Measurements from ENCODE around the gene SERAC1.
"Not testable (repeated sequence)": the region's sequence is repeated elsewhere in the genome, so short reads cannot be mapped to it uniquely, and the experiment has no call there.

The SERAC1 gene

GRCh38 chr6:158168040-158168289, at the start of gene SERAC1:
Gene SERAC1 (minus strand): TSS chr6:158168262. CDS start chr6:158158363, 9,899 bp downstream.
- DNase-seq (ENCODE audit: low read depth in 2 of 2, low spot score in 1 of 2), result no peak

- no peak for DNase-seq (ENCODE audit: low read depth in 2 of 2, low spot score in 1 of 2)
Observed at GRCh38 chr6:158213925-158214674, 46.0 kb upstream of the SERAC1 start.

- no peak for DNase-seq (ENCODE audit: low read depth in 2 of 2, low spot score in 1 of 2)
Observed at GRCh38 chr6:158211273-158212055, 43.4 kb upstream of the SERAC1 start.

- not testable (repeated sequence) for DNase-seq (ENCODE audit: low read depth in 2 of 2, low spot score in 1 of 2)
Observed at GRCh38 chr6:158209582-158210333, 41.7 kb upstream of the SERAC1 start.

GRCh38 chr6:158208226-158209030, 40.4 kb upstream of the SERAC1 start:
- DNase-seq (ENCODE audit: low read depth in 2 of 2, low spot score in 1 of 2), result not testable (repeated sequence)

- no peak for DNase-seq (ENCODE audit: low read depth in 2 of 2, low spot score in 1 of 2)
Observed at GRCh38 chr6:158207422-158207788, 39.3 kb upstream of the SERAC1 start.

- DNase-seq (ENCODE audit: low read depth in 2 of 2, low spot score in 1 of 2), result no peak
Observed at GRCh38 chr6:158206740-158207421, 38.8 kb upstream of the SERAC1 start.

- no peak for DNase-seq (ENCODE audit: low read depth in 2 of 2, low spot score in 1 of 2)
Observed at GRCh38 chr6:158205169-158205944, 37.3 kb upstream of the SERAC1 start.

- no peak for DNase-seq (ENCODE audit: low read depth in 2 of 2, low spot score in 1 of 2)
Observed at GRCh38 chr6:158198461-158198860, 30.4 kb upstream of the SERAC1 start.

GRCh38 chr6:158194487-158195280, 26.6 kb upstream of the SERAC1 start:
- DNase-seq (ENCODE audit: low read depth in 2 of 2, low spot score in 1 of 2), result no peak

- DNase-seq (ENCODE audit: low read depth in 2 of 2, low spot score in 1 of 2), result no peak
Observed at GRCh38 chr6:158191761-158192160, 23.7 kb upstream of the SERAC1 start.

- DNase-seq (ENCODE audit: low read depth in 2 of 2, low spot score in 1 of 2), result no peak
Observed at GRCh38 chr6:158191032-158191431, 23.0 kb upstream of the SERAC1 start.

- DNase-seq (ENCODE audit: low read depth in 2 of 2, low spot score in 1 of 2), result no peak
Observed at GRCh38 chr6:158188591-158188990, 20.5 kb upstream of the SERAC1 start.

- DNase-seq (ENCODE audit: low read depth in 2 of 2, low spot score in 1 of 2), result no peak
Observed at GRCh38 chr6:158185729-158186456, 17.8 kb upstream of the SERAC1 start.

- DNase-seq (ENCODE audit: low read depth in 2 of 2, low spot score in 1 of 2), result no peak
Observed at GRCh38 chr6:158184608-158185007, 16.5 kb upstream of the SERAC1 start.

GRCh38 chr6:158183174-158183972, 15.3 kb upstream of the SERAC1 start:
- not testable (repeated sequence) for DNase-seq (ENCODE audit: low read depth in 2 of 2, low spot score in 1 of 2)

- DNase-seq (ENCODE audit: low read depth in 2 of 2, low spot score in 1 of 2), result not testable (repeated sequence)
Observed at GRCh38 chr6:158177712-158178111, 9.7 kb upstream of the SERAC1 start.

GRCh38 chr6:158175111-158175510, 7.0 kb upstream of the SERAC1 start:
- DNase-seq (ENCODE audit: low read depth in 2 of 2, low spot score in 1 of 2), result no peak

Data from stimulated activated CD8-positive, alpha-beta memory T cell treated with anti-CD3 and anti-CD28 coated beads, Interleukin-4, amount 100 ng/mL, for 1 hour (primary cell).